AG04449 (cell line): ENCODE data around the gene CFAP53.

Source experiments
- CTCF ChIA-PET: fragments of 350-600 bp; formaldehyde crosslinking; extraction: SDS; loops from one replicate; lab custom pipeline; 2021; ENCODE audit warnings: antibody characterized with exemption; lab: Yijun Ruan, JAX
- POLR2A ChIA-PET: fragments of 400-600, 350-600 bp; formaldehyde crosslinking; extraction: SDS; loops from one replicate; lab custom pipeline; 2020; ENCODE audit warnings: antibody characterized with exemption, inconsistent platforms; lab: Yijun Ruan, JAX
- DNase-seq: peaks from one replicate; pipeline ENCODE4 v3.0.0-alpha.2; 2010; ENCODE audit warnings: low read depth, low spot score
- H3K4me3 ChIP-seq: 2 replicates; pipeline ENCODE4 v1.5.1; 2011; ENCODE audit warnings: low read depth, mild to moderate bottlenecking, control low read depth, low read length
- TF ChIP-seq, protein P1 (sequence below): IDR thresholded peaks from one replicate; pipeline ENCODE4 v1.5.1; 2011; ENCODE audit warnings: mild to moderate bottlenecking, moderate library complexity, low read length, control low read depth, inconsistent platforms; ENCODE audit not compliant: insufficient read depth; ENCODE audit errors: missing control alignments

Gene CFAP53

DNA sequence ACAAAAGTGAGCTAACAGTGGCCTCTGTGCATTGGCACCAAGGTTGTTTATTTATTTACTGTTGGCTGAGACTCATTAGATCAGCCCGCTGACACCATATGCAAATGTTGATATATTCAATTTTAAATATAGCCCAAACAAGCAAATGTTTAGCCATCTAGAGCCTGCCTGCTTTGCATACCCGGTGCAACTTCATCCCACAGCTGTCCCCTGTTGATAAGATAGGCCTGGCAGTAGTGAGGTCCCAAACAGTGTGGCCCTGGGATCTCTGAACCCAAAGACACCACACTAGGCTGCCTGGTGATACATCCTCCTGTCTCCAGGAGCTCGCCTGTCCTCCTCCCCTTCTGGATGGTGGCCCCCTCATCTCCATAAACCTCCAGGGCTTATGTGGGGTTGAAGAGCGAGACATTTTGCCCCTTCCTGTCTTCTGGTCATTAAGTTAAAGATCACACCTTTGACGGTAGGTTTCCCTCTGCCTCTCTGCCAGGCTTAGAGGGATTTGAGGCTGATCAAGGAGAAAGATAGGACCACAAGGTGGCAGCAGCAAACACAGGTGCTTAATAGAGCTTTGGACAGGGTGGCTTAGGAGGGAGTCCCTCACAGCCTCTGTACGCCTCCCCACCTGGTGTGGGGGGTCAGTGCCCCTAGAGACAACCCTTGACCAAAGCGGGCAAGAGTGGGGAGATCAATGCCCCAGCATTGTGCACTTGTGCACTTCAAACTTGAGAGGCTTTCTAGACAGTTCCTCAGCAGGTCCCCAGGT, 47.7 kb downstream of the CFAP53 start:
- ChIA-PET POLR2A (no interaction called here), CTCF (interaction anchor here (0.8 to 4.7 kb wide), 5 partner anchors 16 to 212 kb away, joined by 3 to 34 read pairs (median 6); no protein-coding TSS in a partner anchor)
- TF ChIP-seq, protein P1, sequence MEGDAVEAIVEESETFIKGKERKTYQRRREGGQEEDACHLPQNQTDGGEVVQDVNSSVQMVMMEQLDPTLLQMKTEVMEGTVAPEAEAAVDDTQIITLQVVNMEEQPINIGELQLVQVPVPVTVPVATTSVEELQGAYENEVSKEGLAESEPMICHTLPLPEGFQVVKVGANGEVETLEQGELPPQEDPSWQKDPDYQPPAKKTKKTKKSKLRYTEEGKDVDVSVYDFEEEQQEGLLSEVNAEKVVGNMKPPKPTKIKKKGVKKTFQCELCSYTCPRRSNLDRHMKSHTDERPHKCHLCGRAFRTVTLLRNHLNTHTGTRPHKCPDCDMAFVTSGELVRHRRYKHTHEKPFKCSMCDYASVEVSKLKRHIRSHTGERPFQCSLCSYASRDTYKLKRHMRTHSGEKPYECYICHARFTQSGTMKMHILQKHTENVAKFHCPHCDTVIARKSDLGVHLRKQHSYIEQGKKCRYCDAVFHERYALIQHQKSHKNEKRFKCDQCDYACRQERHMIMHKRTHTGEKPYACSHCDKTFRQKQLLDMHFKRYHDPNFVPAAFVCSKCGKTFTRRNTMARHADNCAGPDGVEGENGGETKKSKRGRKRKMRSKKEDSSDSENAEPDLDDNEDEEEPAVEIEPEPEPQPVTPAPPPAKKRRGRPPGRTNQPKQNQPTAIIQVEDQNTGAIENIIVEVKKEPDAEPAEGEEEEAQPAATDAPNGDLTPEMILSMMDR: no peak
- DNase-seq: no peak
- no peak overlapping the region for H3K4me3 ChIP-seq

DNA sequence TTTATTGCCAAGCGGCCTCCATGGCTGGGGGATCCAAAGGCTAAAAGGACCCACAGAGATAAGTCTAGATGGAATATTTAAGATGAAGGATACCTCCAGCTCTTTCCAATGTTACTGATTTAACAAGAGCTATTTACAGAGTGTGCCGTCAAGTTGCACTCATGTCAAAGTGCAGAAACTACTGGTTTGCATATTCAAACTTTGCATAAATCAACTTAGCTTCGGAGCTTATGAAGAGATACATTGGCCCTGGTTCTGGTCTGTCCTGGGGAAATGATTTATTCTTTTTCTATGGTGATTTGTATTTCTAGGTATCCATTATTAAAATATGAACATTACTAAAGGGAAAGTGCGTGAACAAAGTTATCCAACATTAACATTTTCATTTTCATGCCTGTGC, 57.0 kb downstream of the CFAP53 start:
- POLR2A ChIA-PET: interaction anchor here (0.6 kb wide), 1 partner anchor 234 kb away, joined by 3 read pairs; no protein-coding TSS in a partner anchor
- DNase-seq: no peak
- H3K4me3 ChIP-seq: no peak overlapping the region
- CTCF ChIA-PET: no interaction called here
- TF ChIP-seq, protein P1: no peak

DNA sequence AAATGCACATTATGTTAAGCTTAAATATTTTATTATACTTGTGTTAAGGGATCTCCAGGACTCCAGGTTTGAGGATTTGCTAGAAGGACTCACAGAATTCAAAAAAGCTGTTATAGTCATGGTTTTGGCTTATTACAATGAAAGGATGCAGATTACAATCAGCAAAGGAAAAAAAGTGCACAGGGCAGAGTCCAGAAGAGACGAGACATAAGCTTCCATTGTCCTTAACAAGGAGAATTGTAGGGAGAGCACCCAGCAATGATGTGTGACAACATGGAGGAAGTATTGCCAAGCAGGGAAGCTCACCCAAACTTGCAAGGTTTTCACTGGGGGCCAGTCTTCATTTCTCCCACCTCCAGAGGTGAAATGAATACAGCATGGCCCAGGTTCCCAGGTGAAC, 58.6 kb downstream of the CFAP53 start:
- H3K4me3 ChIP-seq: no peak overlapping the region
- POLR2A ChIA-PET: no interaction called here
- TF ChIP-seq, protein P1: no peak
- CTCF ChIA-PET: interaction anchor here (1.1 to 1.4 kb wide), 4 partner anchors 11 to 197 kb away, joined by 3 to 5 read pairs (median 3); no protein-coding TSS in a partner anchor
- DNase-seq: no peak

DNA sequence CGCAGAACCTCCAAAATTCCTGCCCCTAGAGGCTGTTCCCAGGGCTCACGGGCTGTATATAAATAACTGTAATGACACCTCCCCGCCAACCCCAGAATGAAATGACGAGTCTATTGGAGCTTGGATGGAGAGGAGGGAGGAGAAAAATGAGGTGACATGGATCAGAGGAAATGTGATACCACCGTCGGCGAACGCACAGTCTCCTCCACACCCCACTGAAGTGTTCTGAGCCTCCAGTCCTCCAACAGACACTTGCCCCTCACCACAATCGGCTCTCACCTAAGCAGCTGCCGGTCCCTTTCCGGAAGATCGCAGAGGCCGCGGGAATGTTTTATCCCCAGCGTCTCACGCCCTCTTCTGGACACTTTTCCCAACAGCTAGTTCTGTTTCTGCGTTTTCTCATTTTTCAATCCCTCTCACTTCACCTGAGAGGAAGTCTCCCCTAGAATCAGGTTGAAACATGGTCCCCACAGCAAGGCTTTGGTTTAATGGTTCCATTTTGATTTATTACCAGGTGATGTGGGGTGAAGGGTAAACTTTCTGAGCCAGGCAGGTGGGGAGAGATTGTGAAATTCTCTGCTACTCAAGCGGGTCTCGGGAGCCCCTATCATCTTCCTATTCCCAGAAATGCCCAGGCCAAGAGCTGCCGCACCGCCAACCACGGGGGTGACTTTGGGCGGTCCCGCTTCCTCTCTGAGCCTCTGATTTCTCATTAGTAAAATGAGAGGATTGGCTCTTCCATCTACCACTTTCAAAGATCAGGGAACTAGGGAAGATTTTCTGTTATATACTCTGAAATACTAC, 62.3 kb downstream of the CFAP53 start:
- TF ChIP-seq, protein P1: peak; percentile 59
- ChIA-PET POLR2A (no interaction called here), CTCF (interaction anchor here (0.8 to 4.2 kb wide), 17 partner anchors 9 to 694 kb away, joined by 3 to 17 read pairs (median 4); partner anchors contain the start of gene MYO5B)
- no peak overlapping the region; the same call in 1 of the 2 replicates for H3K4me3 ChIP-seq
- DNase-seq: no peak

DNA sequence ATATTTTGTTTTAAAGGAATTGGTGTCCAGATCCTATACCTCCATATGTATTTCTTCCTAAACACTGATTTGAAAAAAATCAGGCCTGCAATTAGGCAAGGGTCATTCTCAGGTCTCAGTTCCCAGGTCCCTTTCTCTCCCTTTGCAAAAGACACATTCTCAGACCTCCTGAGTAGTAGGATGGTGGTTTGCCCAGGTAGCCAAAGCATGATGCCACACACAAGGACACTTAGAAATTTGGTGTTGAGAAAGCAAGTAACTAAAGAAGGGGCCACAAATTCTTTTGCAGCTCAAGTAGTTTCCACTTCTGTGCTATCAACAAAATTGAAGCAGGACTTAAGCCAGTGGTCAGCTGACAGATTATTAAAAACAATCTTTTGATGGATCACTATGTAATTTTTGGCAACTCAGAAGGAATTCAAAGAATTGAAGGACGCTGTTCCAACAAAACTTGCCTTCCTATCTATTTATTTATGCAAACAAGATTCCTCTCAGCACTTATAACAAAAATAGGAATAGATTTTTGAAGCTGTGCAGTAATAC, 64.7 kb downstream of the CFAP53 start:
- CTCF ChIA-PET: interaction anchor here (2.1 to 4.2 kb wide), 2 partner anchors 17 to 155 kb away, joined by 7 to 17 read pairs; no protein-coding TSS in a partner anchor
- TF ChIP-seq, protein P1: no peak
- POLR2A ChIA-PET: no interaction called here
- no peak for DNase-seq
- H3K4me3 ChIP-seq: no peak overlapping the region

DNA sequence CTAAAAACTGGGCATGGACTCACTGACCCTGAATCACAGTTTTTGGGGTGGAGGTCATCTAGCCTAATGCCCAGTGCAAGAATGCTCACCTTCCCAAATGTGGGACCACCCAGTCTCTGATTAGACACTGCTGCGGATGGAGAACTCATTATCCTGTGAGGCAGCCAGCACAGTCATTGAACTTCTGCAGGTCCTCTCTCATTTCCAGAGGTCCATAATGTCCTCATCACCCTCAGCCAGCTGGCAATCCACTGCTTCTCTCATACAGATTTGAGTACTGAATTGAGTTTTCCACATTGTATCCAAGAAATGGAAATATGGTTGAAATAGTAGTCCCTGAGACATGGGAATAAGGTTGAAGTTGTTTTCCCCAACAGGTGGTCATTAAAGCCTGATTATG, 66.4 kb downstream of the CFAP53 start:
- no peak for DNase-seq
- TF ChIP-seq, protein P1: no peak
- no peak overlapping the region for H3K4me3 ChIP-seq
- ChIA-PET POLR2A (no interaction called here), CTCF (no interaction called here)
